Lung (tissue), 16 donors: ENCODE measurements around the gene SLC9A6. TPM values are rescaled to one million over a fixed set of nuclear protein-coding genes. Genes with fewer than 3 reads are reported as not detected.

Experiments used
- ATAC-seq: fragments of 200-7000 bp; cut with Tn5 transposase; one replicate; pipeline ENCODE4 v1.9.1; 2020; ENCODE audit warnings: moderate number of reproducible peaks; ENCODE audit not compliant: insufficient read depth, low FRiP score
- DNase-seq, 3 donors: peaks; one replicate each; pipeline ENCODE4 v3.0.0-alpha.2; 2013 to 2017
- H3K27ac ChIP-seq, 2 donors: one replicate each; pipeline ENCODE4 v1.5.1; 2013; ENCODE audit warnings: mild to moderate bottlenecking in 2 of 2, moderate library complexity in 2 of 2, control low read depth in 1 of 2, inconsistent platforms in 1 of 2, low read depth in 1 of 2, low read length in 1 of 2
- H3K27me3 ChIP-seq, 3 donors: one replicate each; pipeline ENCODE4 v1.5.1; 2013; ENCODE audit warnings: low read length in 2 of 3; ENCODE audit not compliant: control insufficient read depth in 3 of 3, insufficient read depth in 3 of 3
- H3K36me3 ChIP-seq, 4 donors: one replicate each; pipeline ENCODE4 v1.5.1; 2013; ENCODE audit warnings: low read length in 4 of 4, mild to moderate bottlenecking in 1 of 4, moderate library complexity in 1 of 4; ENCODE audit not compliant: control insufficient read depth in 4 of 4, insufficient read depth in 4 of 4
- H3K4me1 ChIP-seq, 5 donors: one replicate each; pipeline ENCODE4 v1.5.1; 2013; ENCODE audit warnings: low read length in 5 of 5, mild to moderate bottlenecking in 2 of 5, moderate library complexity in 1 of 5; ENCODE audit not compliant: control insufficient read depth in 5 of 5, insufficient read depth in 5 of 5
- H3K4me3 ChIP-seq: one replicate; pipeline ENCODE4 v1.5.1; 2013; ENCODE audit warnings: mild to moderate bottlenecking, control low read depth, moderate library complexity
- H3K9ac ChIP-seq, 2 donors: one replicate each; pipeline ENCODE4 v1.5.1; 2013; ENCODE audit warnings: low read length in 2 of 2, control low read depth in 1 of 2; ENCODE audit not compliant: insufficient read depth in 1 of 2
- H3K9me3 ChIP-seq, 4 donors: one replicate each; pipeline ENCODE4 v1.5.1; 2013; ENCODE audit warnings: low read length in 3 of 4, mild to moderate bottlenecking in 1 of 4, moderate library complexity in 1 of 4; ENCODE audit not compliant: control insufficient read depth in 4 of 4, insufficient read depth in 3 of 4
- CTCF ChIP-seq: IDR thresholded peaks from 2 replicates; pipeline ENCODE4 v1.5.1; 2012; ENCODE audit warnings: mild to moderate bottlenecking; ENCODE audit errors: control extremely low read depth, extremely low read depth
- WGBS, 2 donors: extraction: QIAGEN DNeasy Blood & Tissue Kit; methylation state at CpG; one replicate each; pipeline ENCODE4 v1.1.7; 2013; 5-methylcytosine and 5-hydroxymethylcytosine counted together
- long read RNA-seq, 5 donors: transcript quantifications; one replicate each; lab custom pipeline, GENCODE V29; 2026
- polyA plus RNA-seq, 2 donors: library from polyadenylated mRNA; stranded (reverse); fragments of 200-250 nt; gene quantifications; one replicate each; pipeline ENCODE4 v1.2.1, GENCODE V29; 2013
- total RNA-seq, 2 donors: library from RNA; depleted of rRNA in 1 of 2; stranded (reverse); fragments of >200 nt in 1 of 2; gene quantifications; one replicate each; pipeline ENCODE4 v1.2.1, GENCODE V29; 2014 to 2021
- donor health status: control.
- donor health status: control.
- donor health status: Bipolar disorder and iron deficiency.
- donor health status: healthy.
- donor health status: DM: yes; HTN: yes; CAD: no.

Gene SLC9A6
- 10 to 100 TPM; 15.4 to 19.2 TPM for total RNA-seq
- polyA plus RNA-seq = 1 to 10 TPM; 8.0 to 8.9 TPM
- long read RNA-seq, donor 1, partial matches to known transcripts = 20 of 21 reads
- long read RNA-seq, donor 1, other reads (novel, unspliced or antisense) = 0 of 21 reads
- long read RNA-seq, donor 2, partial matches to known transcripts = 0 of 1 reads
- long read RNA-seq, donor 2, other reads (novel, unspliced or antisense) = 0 of 1 reads
- long read RNA-seq, donor 3, partial matches to known transcripts = 0 of 1 reads
- long read RNA-seq, donor 3, other reads (novel, unspliced or antisense) = 0 of 1 reads
- long read RNA-seq, donor 4, partial matches to known transcripts = 0 of 2 reads
- long read RNA-seq, donor 4, other reads (novel, unspliced or antisense) = 0 of 2 reads
- long read RNA-seq, donor 5 = 0 reads

- TF ChIP-seq CTCF = no peak
- Histone ChIP-seq H3K9ac (peak within 1 kb of the TSS; percentile 66 to 96), H3K4me3 (peak within 1 kb of the TSS; percentile 62), H3K27ac (peak within 1 kb of the TSS; percentile 78 to 86), H3K4me1 (peaks cover 0 to 15% (median 3%) of the 10 kb centered on the region in 5 donors), H3K27me3 (no peaks in the 10 kb centered on the region), H3K36me3 (no peaks in the 10 kb centered on the region), H3K9me3 (peaks cover 0 to 1% (median 0%) of the 10 kb centered on the region in 4 donors)
- DNase-seq (peak; percentile 74 to 83 (median 81)), ATAC-seq (peak; percentile 93)
- WGBS, 2 donors = 2 to 29% methylated on average over 27 to 68 of the region's 68 CpGs
Observed at GRCh38 chrX:135985157-135985972, at the start of gene SLC9A6. TSS of gene SLC9A6 (plus strand) at chrX:135985435. CDS start at chrX:135985659, 224 bp downstream.

- Histone ChIP-seq H3K9me3 (peaks cover 0 to 4% (median 0%) of the 10 kb centered on the region in 4 donors), H3K4me1 (no peaks in the 10 kb centered on the region), H3K9ac (no peak overlapping the region), H3K27me3 (peaks cover 0 to 2% (median 0%) of the 10 kb centered on the region in 3 donors), H3K36me3 (no peaks in the 10 kb centered on the region), H3K27ac (no peak overlapping the region), H3K4me3 (no peak overlapping the region)
- WGBS, 2 donors = 34 to 61% methylated on average over 2 of the region's 2 CpGs
- TF ChIP-seq CTCF = no peak
- ATAC-seq = no peak
- DNase-seq = no peak
Observed at GRCh38 chrX:135944486-135944885, 40.7 kb upstream of the SLC9A6 start.

GRCh38 chrX:135951291-135951690, 33.9 kb upstream of the SLC9A6 start:
- DNase-seq (no peak), ATAC-seq (no peak)
- H3K27me3 ChIP-seq = peaks cover 0 to 4% (median 3%) of the 10 kb centered on the region in 3 donors
- 70 to 92% methylated on average over 4 of the region's 4 CpGs for WGBS, 2 donors
- H3K9ac ChIP-seq = no peak overlapping the region
- no peaks in the 10 kb centered on the region for H3K36me3 ChIP-seq
- no peak for TF ChIP-seq CTCF
- no peak overlapping the region for H3K27ac ChIP-seq
- no peak overlapping the region for H3K4me3 ChIP-seq
- no peaks in the 10 kb centered on the region for H3K9me3 ChIP-seq
- H3K4me1 ChIP-seq = no peaks in the 10 kb centered on the region
